GM23338 (cell line): Measurements from ENCODE around the gene PXMP2. TPM values are rescaled to one million over a fixed set of nuclear protein-coding genes. Genes with fewer than 3 reads are reported as not detected.

ENCODE experiments used
- ATAC-seq: fragments of 200-7000 bp; cut with Tn5 transposase; 3 replicates; pipeline ENCODE4 v1.9.1; 2020
- DNase-seq: peaks from one replicate; pipeline ENCODE4 v3.0.0-alpha.2; 2015; ENCODE audit warnings: low spot score
- H2AFZ ChIP-seq: fragments of 200-600 bp; sonication (generic); 2 replicates; pipeline ENCODE4 v1.8.0; 2016; ENCODE audit warnings: antibody characterized with exemption, mild to moderate bottlenecking, moderate library complexity
- H3F3A ChIP-seq: fragments of 200-600 bp; sonication (generic); replicated peaks from 2 replicates; pipeline ENCODE4 v1.8.0; 2017; ENCODE audit warnings: antibody characterized with exemption, mixed run types, low read depth
- H3K27ac ChIP-seq: fragments of 200-600 bp; sonication (generic); 2 replicates; pipeline ENCODE4 v1.6.1; 2016; ENCODE audit warnings: low read depth
- H3K27me3 ChIP-seq: fragments of 200-600 bp; sonication (generic); 2 replicates; pipeline ENCODE4 v1.8.0; 2016; ENCODE audit warnings: mild to moderate bottlenecking, mixed run types, moderate library complexity; ENCODE audit not compliant: insufficient read depth
- H3K36me3 ChIP-seq: fragments of 200-600 bp; sonication (generic); 2 replicates; pipeline ENCODE4 v1.8.0; 2016; ENCODE audit warnings: mild to moderate bottlenecking; ENCODE audit not compliant: insufficient read depth
- H3K4me1 ChIP-seq: fragments of 200-600 bp; sonication (generic); 2 replicates; pipeline ENCODE4 v1.8.0; 2016; ENCODE audit warnings: mild to moderate bottlenecking, moderate library complexity; ENCODE audit not compliant: insufficient read depth
- H3K4me2 ChIP-seq: fragments of 200-600 bp; sonication (generic); 2 replicates; pipeline ENCODE4 v1.7.1; 2017; ENCODE audit warnings: mixed run types
- H3K4me3 ChIP-seq: fragments of 200-600 bp; sonication (generic); 2 replicates; pipeline ENCODE4 v1.6.1; 2016; ENCODE audit warnings: mixed run types
- H3K79me2 ChIP-seq: fragments of 200-600 bp; sonication (generic); replicated peaks from 2 replicates; pipeline ENCODE4 v1.8.0; 2017; ENCODE audit warnings: mild to moderate bottlenecking; ENCODE audit not compliant: insufficient read depth
- H3K9me2 ChIP-seq: fragments of 200-600 bp; sonication (generic); 2 replicates; pipeline ENCODE4 v1.8.0; 2017; ENCODE audit not compliant: insufficient read depth
- H4K20me1 ChIP-seq: fragments of 200-600 bp; sonication (generic); replicated peaks from 2 replicates; pipeline ENCODE4 v1.8.0; 2017; ENCODE audit warnings: mild to moderate bottlenecking; ENCODE audit not compliant: insufficient read depth
- H3K27ac Mint-ChIP-seq: 2 replicates; pipeline ENCODE4 v1.8.0; 2020; ENCODE audit warnings: inconsistent platforms, mild to moderate bottlenecking, moderate library complexity, mixed read lengths
- H3K27me3 Mint-ChIP-seq: 3 replicates; pipeline ENCODE4 v1.8.0; 2022; ENCODE audit warnings: low read depth, mild to moderate bottlenecking, moderate library complexity, mixed read lengths, inconsistent platforms; ENCODE audit not compliant: insufficient read depth, poor library complexity
- H3K36me3 Mint-ChIP-seq: 3 replicates; pipeline ENCODE4 v1.8.0; 2021; ENCODE audit warnings: low read depth, mild to moderate bottlenecking, inconsistent platforms, moderate library complexity, mixed read lengths
- H3K4me1 Mint-ChIP-seq: 3 replicates; pipeline ENCODE4 v1.8.0; 2020; ENCODE audit warnings: mild to moderate bottlenecking, inconsistent platforms, mixed read lengths
- H3K4me3 Mint-ChIP-seq: 3 replicates; pipeline ENCODE4 v1.8.0; 2021; ENCODE audit warnings: moderate library complexity, mild to moderate bottlenecking, inconsistent platforms, mixed read lengths
- H3K9me3 Mint-ChIP-seq: 3 replicates; pipeline ENCODE4 v1.8.0; 2020; ENCODE audit warnings: moderate library complexity, mild to moderate bottlenecking, inconsistent platforms, mixed read lengths
- CREB1 ChIP-seq: fragments of 250-450 bp; sonication (Bioruptor Pico); IDR thresholded peaks from 2 replicates; pipeline ENCODE4 v1.5.0; 2020; ENCODE audit warnings: low read depth, mild to moderate bottlenecking, moderate library complexity
- CTCF ChIP-seq, 2 experiments: fragments of 200-600 bp in 1 of 2; sonication (generic) in 1 of 2; conservative IDR thresholded peaks; 2 replicates each; pipeline versions ENCODE4 v1.5.1 to v1.6.1; 2016 to 2017; ENCODE audit warnings: antibody characterized with exemption in 2 of 2, low read depth in 2 of 2, mild to moderate bottlenecking in 2 of 2, moderate library complexity in 1 of 2
- ETS1 ChIP-seq: IDR thresholded peaks from 2 replicates; pipeline ENCODE4 v1.6.1; 2016; ENCODE audit warnings: antibody characterized with exemption
- EZH2 ChIP-seq: fragments of 200-600 bp; sonication (generic); IDR thresholded peaks from one replicate; pipeline ENCODE4 v1.8.0; 2017; ENCODE audit warnings: antibody characterized with exemption, mild to moderate bottlenecking, low read depth; ENCODE audit not compliant: unreplicated experiment
- EZH2phosphoT487 ChIP-seq: fragments of 200-600 bp; sonication (generic); IDR thresholded peaks from one replicate; pipeline ENCODE4 v1.8.1; 2018; ENCODE audit warnings: antibody characterized with exemption; ENCODE audit not compliant: unreplicated experiment
- JUNB ChIP-seq: IDR thresholded peaks from one replicate; pipeline ENCODE4 v1.6.1; 2016; ENCODE audit warnings: antibody characterized with exemption; ENCODE audit not compliant: unreplicated experiment
- NANOG ChIP-seq: IDR thresholded peaks from 2 replicates; pipeline ENCODE4 v1.6.1; 2016; ENCODE audit warnings: antibody characterized with exemption, borderline replicate concordance
- STAT1 ChIP-seq: IDR thresholded peaks from one replicate; pipeline ENCODE4 v1.6.1; 2016; ENCODE audit warnings: antibody characterized with exemption; ENCODE audit not compliant: unreplicated experiment
- ZNF114 ChIP-seq: fragments of 250-450 bp; sonication (Bioruptor Pico); IDR thresholded peaks from 2 replicates; pipeline ENCODE4 v1.5.0; 2020; ENCODE audit warnings: mild to moderate bottlenecking, moderate library complexity
- ZNF331 ChIP-seq: fragments of 250-450 bp; sonication (Bioruptor Pico); IDR thresholded peaks from 2 replicates; pipeline ENCODE4 v1.5.0; 2020; ENCODE audit warnings: low read depth, mild to moderate bottlenecking, moderate library complexity
- ZNF462 ChIP-seq: fragments of 250-450 bp; sonication (Bioruptor Pico); IDR thresholded peaks from 2 replicates; pipeline ENCODE4 v1.5.0; 2020; ENCODE audit warnings: mild to moderate bottlenecking, moderate library complexity
- polyA plus RNA-seq: library from polyadenylated mRNA; unstranded; fragments of >200 nt; fragmentation: Nextera tagmentation; extraction: Ambion mirVana; gene quantifications from 2 replicates; pipeline ENCODE4 v1.2.1, GENCODE V29; 2016
- total RNA-seq: library from RNA; depleted of rRNA; stranded (reverse); fragments of >200 nt; shearing (Covaris generic); gene quantifications from 2 replicates; pipeline ENCODE4 v1.2.3, GENCODE V29; 2014

Gene PXMP2
- total and polyA plus RNA-seq, 2 experiments from 2014 or later: 17.3 to 19.7 TPM

GRCh38 chr12:132672678-132673077 lies 14.7 kb upstream of the PXMP2 start (continued):
- TF ChIP-seq JUNB: no peak
- no peak for TF ChIP-seq NANOG
- TF ChIP-seq CTCF (conservative IDR thresholded peaks at IDR 0.05; ENCODE audit: low read depth in 2 of 2): no peak
- TF ChIP-seq STAT1: no peak
- no peak for TF ChIP-seq ZNF331 (CRISPR knock-in tag)

GRCh38 chr12:132673288-132674179 lies 13.9 kb upstream of the PXMP2 start:
- peaks cover 27% of the 10 kb centered on the region for H4K20me1 ChIP-seq
- H3K4me3 Mint-ChIP-seq: no peak overlapping the region
- no peaks in the 10 kb centered on the region for H3K9me2 ChIP-seq
- no peak overlapping the region for H3K4me3 ChIP-seq
- TF ChIP-seq NANOG (no peak), STAT1 (no peak), EZH2 (no peak), CREB1 (CRISPR knock-in tag) (no peak), EZH2phosphoT487 (no peak), ETS1 (no peak), ZNF114 (no peak)
- DNase-seq: no peak
- no peaks in the 10 kb centered on the region for H3F3A ChIP-seq
- no peaks in the 10 kb centered on the region for H3K4me1 Mint-ChIP-seq
- H3K9me3 Mint-ChIP-seq: no peaks in the 10 kb centered on the region
- no peak overlapping the region for H3K27ac ChIP-seq
- H3K27ac Mint-ChIP-seq: no peak overlapping the region
- H3K4me1 ChIP-seq: no peaks in the 10 kb centered on the region
- no peak overlapping the region for H3K4me2 ChIP-seq
- H3K27me3 Mint-ChIP-seq: peaks cover 1% of the 10 kb centered on the region
- H3K36me3 Mint-ChIP-seq: peaks cover 88% of the 10 kb centered on the region
- ATAC-seq: no peak
- H3K27me3 ChIP-seq: no peaks in the 10 kb centered on the region
- H2AFZ ChIP-seq: no peak overlapping the region
- peaks cover 43% of the 10 kb centered on the region for H3K36me3 ChIP-seq
- peaks cover 5% of the 10 kb centered on the region for H3K79me2 ChIP-seq

- Histone ChIP-seq H3K36me3 (peaks cover 33% of the 10 kb centered on the region), H3K79me2 (peaks cover 15% of the 10 kb centered on the region), H3K4me1 (no peaks in the 10 kb centered on the region), H3K4me3 (no peak overlapping the region), H3F3A (no peaks in the 10 kb centered on the region), H4K20me1 (peaks cover 32% of the 10 kb centered on the region), H3K4me2 (no peak overlapping the region), H3K9me2 (no peaks in the 10 kb centered on the region), H2AFZ (no peak overlapping the region), H3K27me3 (no peaks in the 10 kb centered on the region), H3K27ac (no peak overlapping the region)
- Mint-ChIP-seq H3K27ac (no peak overlapping the region), H3K9me3 (no peaks in the 10 kb centered on the region), H3K36me3 (peaks cover 87% of the 10 kb centered on the region), H3K4me3 (no peak overlapping the region), H3K4me1 (no peaks in the 10 kb centered on the region), H3K27me3 (peaks cover 1% of the 10 kb centered on the region)
- DNase-seq (no peak), ATAC-seq (no peak)
- TF ChIP-seq ZNF331 (CRISPR knock-in tag) (no peak), JUNB (no peak), ZNF462 (no peak)
Observed at GRCh38 chr12:132674561-132674960, 12.8 kb upstream of the PXMP2 start.
